Spleen (tissue), 11 donors: ENCODE data around the gene FAR2. TPM values are rescaled to one million over a fixed set of nuclear protein-coding genes. Genes with fewer than 3 reads are reported as not detected.

ENCODE experiments used
- DNase-seq: peaks from one replicate; pipeline ENCODE4 v3.0.0-alpha.2; 2020
- H3K27ac ChIP-seq, 8 donors: fragments of 200-600 bp; sonication (generic) in 7 of 8; 1 replicate in 4 of 8; 2 replicates in 4 of 8; pipeline versions ENCODE4 v1.5.0 to v1.8.0; 2016 to 2021; ENCODE audit warnings: inconsistent platforms in 4 of 8, mild to moderate bottlenecking in 4 of 8, moderate library complexity in 1 of 8
- H3K27me3 ChIP-seq, 7 donors: fragments of 200-600 bp; sonication (generic) in 6 of 7; replicated peaks in 1 of 7; 1 replicate in 4 of 7; 2 replicates in 3 of 7; pipeline versions ENCODE4 v1.5.0 to v1.8.0; 2016 to 2021; ENCODE audit warnings: inconsistent platforms in 3 of 7, mild to moderate bottlenecking in 1 of 7
- H3K36me3 ChIP-seq, 6 donors: fragments of 200-600 bp; sonication (generic) in 5 of 6; 1 replicate in 4 of 6; 2 replicates in 2 of 6; pipeline versions ENCODE4 v1.5.0 to v1.8.0; 2016 to 2021; ENCODE audit warnings: inconsistent platforms in 2 of 6
- H3K4me1 ChIP-seq, 6 donors: fragments of 200-600 bp; sonication (generic) in 5 of 6; 1 replicate in 3 of 6; 2 replicates in 3 of 6; pipeline versions ENCODE4 v1.5.0 to v1.8.0; 2016 to 2021; ENCODE audit warnings: inconsistent platforms in 3 of 6
- H3K4me3 ChIP-seq, 8 donors: fragments of 200-600 bp; sonication (generic) in 7 of 8; 1 replicate in 4 of 8; 2 replicates in 4 of 8; pipeline versions ENCODE4 v1.5.0 to v1.8.0; 2016 to 2021; ENCODE audit warnings: inconsistent platforms in 4 of 8, mild to moderate bottlenecking in 4 of 8, moderate library complexity in 2 of 8
- H3K9me3 ChIP-seq, 8 donors: fragments of 200-600 bp; sonication (generic) in 7 of 8; 1 replicate in 4 of 8; 2 replicates in 4 of 8; pipeline versions ENCODE4 v1.5.0 to v1.8.0; 2016 to 2021; ENCODE audit warnings: inconsistent platforms in 4 of 8
- CTCF ChIP-seq, 11 experiments: fragments of 200-600 bp in 7 of 11; fragments of 450-650 bp in 4 of 11; sonication (generic) in 4 of 11; IDR thresholded peaks in 8 of 11; conservative IDR thresholded peaks in 3 of 11; 1 replicate in 7 of 11; 2 replicates in 4 of 11; pipeline versions ENCODE4 v1.4.0 to v1.8.0; 2016 to 2021; ENCODE audit warnings: antibody characterized with exemption in 11 of 11, inconsistent platforms in 4 of 11, mild to moderate bottlenecking in 1 of 11
- POLR2A ChIP-seq, 3 donors: fragments of 450-650 bp; IDR thresholded peaks; one replicate each; pipeline ENCODE4 v1.5.1; 2017; ENCODE audit warnings: antibody characterized with exemption in 3 of 3, mild to moderate bottlenecking in 1 of 3
- POLR2AphosphoS5 ChIP-seq, 3 donors: sonication (generic); formaldehyde crosslinking; IDR thresholded peaks; one replicate each; pipeline ENCODE4 v1.5.1; 2017; ENCODE audit warnings: antibody characterized with exemption in 3 of 3
- WGBS, 5 donors: extraction: QIAGEN DNeasy Blood & Tissue Kit in 3 of 5; methylation state at CpG; one replicate each; pipeline versions ENCODE4 v1.1.5 to v1.1.7; 2013 to 2018; 5-methylcytosine and 5-hydroxymethylcytosine counted together
- intact Hi-C: fragments of 100-400 bp; cut with DNase I; formaldehyde crosslinking; loops from one replicate; pipeline ENCODE4 v1.15.0; 2023; ENCODE audit warnings: low total_unique reads
- polyA plus RNA-seq, 3 donors: library from polyadenylated mRNA; stranded (reverse); fragments of 200-250 nt; gene quantifications; one replicate each; pipeline ENCODE4 v1.2.1, GENCODE V29; 2013
- total RNA-seq, 7 donors: library from RNA; depleted of rRNA in 3 of 7; stranded (reverse); fragments of >200 nt in 3 of 7; fragmentation: NEBNext Ultra II Directional in 4 of 7; extraction: Animal tissue kit (Norgen Biotek cat#: 25700) in 4 of 7; gene quantifications; one replicate each; pipeline versions ENCODE4 v1.1.0 to v1.2.1, GENCODE V29; 2016 to 2021
- donor health status: healthy with polysubstance abuse.
- donor health status: DM: no; HTN: no; CAD: no; lungs with moderate emphysema.
- donor health status: DM: no; HTN: no; CAD: no.
- donor health status: Bipolar disorder and iron deficiency.
- donor health status: healthy.
- donor health status: DM: no; HTN: no; CAD: no.
- donor health status: DM: yes; HTN: yes; CAD: no.

The FAR2 gene
- total and polyA plus RNA-seq, 10 donors, result 2.9 to 51.8 (median 29.2) TPM

GRCh38 chr12:29160230-29160629, 11.2 kb downstream of the FAR2 start:
- intact Hi-C loops, result no loop called here
- H3K4me3 ChIP-seq, result peak overlapping the region in 1 of 8 donors; percentile 0
- peaks cover 5 to 76% (median 34%) of the 10 kb centered on the region in 6 donors for H3K4me1 ChIP-seq
- 35 to 78% (median 60%) methylated on average over 3 of the region's 3 CpGs for WGBS, 5 donors
- no peaks in the 10 kb centered on the region for H3K36me3 ChIP-seq
- H3K27me3 ChIP-seq, result no peaks in the 10 kb centered on the region
- TF ChIP-seq POLR2A (IDR thresholded peaks at IDR 0.05) (no peak), POLR2AphosphoS5 (IDR thresholded peaks at IDR 0.05) (no peak), CTCF (IDR thresholded peaks at IDR 0.05 in 8 of 11, conservative IDR thresholded peaks at IDR 0.05 in 3 of 11) (no peak)
- no peak for DNase-seq
- H3K9me3 ChIP-seq, result no peaks in the 10 kb centered on the region
- H3K27ac ChIP-seq, result peak overlapping the region in 7 of 8 donors; percentile 51 to 85 (median 71)

- no peak for DNase-seq
- WGBS, 5 donors, result 86 to 94% (median 92%) methylated on average over 4 of the region's 4 CpGs
- Histone ChIP-seq H3K27me3 (no peaks in the 10 kb centered on the region), H3K9me3 (no peaks in the 10 kb centered on the region), H3K4me3 (no peak overlapping the region), H3K4me1 (peaks cover 9 to 81% (median 47%) of the 10 kb centered on the region in 6 donors), H3K36me3 (no peaks in the 10 kb centered on the region), H3K27ac (peak overlapping the region in 1 of 8 donors; percentile 87)
- intact Hi-C loops, result no loop called here
- TF ChIP-seq POLR2A (IDR thresholded peaks at IDR 0.05) (no peak), POLR2AphosphoS5 (IDR thresholded peaks at IDR 0.05) (no peak), CTCF (IDR thresholded peaks at IDR 0.05 in 8 of 11, conservative IDR thresholded peaks at IDR 0.05 in 3 of 11) (no peak)
These were observed 14.1 kb downstream of the FAR2 start for GRCh38 chr12:29163146-29163545.

- 51 to 59% (median 53%) methylated on average over 7 of the region's 7 CpGs for WGBS, 5 donors
- H3K9me3 ChIP-seq, result no peaks in the 10 kb centered on the region
- peak overlapping the region in 1 of 8 donors; percentile 41 for H3K4me3 ChIP-seq
- TF ChIP-seq POLR2A (IDR thresholded peaks at IDR 0.05) (no peak), CTCF (IDR thresholded peaks at IDR 0.05 in 8 of 11, conservative IDR thresholded peaks at IDR 0.05 in 3 of 11) (no peak), POLR2AphosphoS5 (IDR thresholded peaks at IDR 0.05) (no peak)
- no peaks in the 10 kb centered on the region for H3K27me3 ChIP-seq
- peaks cover 14 to 80% (median 43%) of the 10 kb centered on the region in 6 donors for H3K4me1 ChIP-seq
- intact Hi-C loops, result no loop called here
- H3K36me3 ChIP-seq, result no peaks in the 10 kb centered on the region
- peak overlapping the region; percentile 39 to 87 (median 66) for H3K27ac ChIP-seq
- DNase-seq, result no peak
These were observed 15.7 kb downstream of the FAR2 start for GRCh38 chr12:29164477-29165393.

GRCh38 chr12:29167445-29167844, 18.4 kb downstream of the FAR2 start:
- no peaks in the 10 kb centered on the region for H3K9me3 ChIP-seq
- WGBS, 5 donors, result 45 to 82% (median 64%) methylated on average over 4 of the region's 4 CpGs
- TF ChIP-seq POLR2AphosphoS5 (IDR thresholded peaks at IDR 0.05) (no peak), CTCF (IDR thresholded peaks at IDR 0.05 in 8 of 11, conservative IDR thresholded peaks at IDR 0.05 in 3 of 11) (no peak), POLR2A (IDR thresholded peaks at IDR 0.05) (no peak)
- no peaks in the 10 kb centered on the region for H3K27me3 ChIP-seq
- no peak for DNase-seq
- peaks cover 15 to 82% (median 51%) of the 10 kb centered on the region in 6 donors for H3K4me1 ChIP-seq
- H3K36me3 ChIP-seq, result peaks cover 0 to 11% (median 0%) of the 10 kb centered on the region in 6 donors
- intact Hi-C loops, result no loop called here
- H3K27ac ChIP-seq, result peak overlapping the region in 7 of 8 donors; percentile 4 to 87 (median 55)
- no peak overlapping the region for H3K4me3 ChIP-seq
